ENCODE data around the gene SLC47A2.

DNA sequence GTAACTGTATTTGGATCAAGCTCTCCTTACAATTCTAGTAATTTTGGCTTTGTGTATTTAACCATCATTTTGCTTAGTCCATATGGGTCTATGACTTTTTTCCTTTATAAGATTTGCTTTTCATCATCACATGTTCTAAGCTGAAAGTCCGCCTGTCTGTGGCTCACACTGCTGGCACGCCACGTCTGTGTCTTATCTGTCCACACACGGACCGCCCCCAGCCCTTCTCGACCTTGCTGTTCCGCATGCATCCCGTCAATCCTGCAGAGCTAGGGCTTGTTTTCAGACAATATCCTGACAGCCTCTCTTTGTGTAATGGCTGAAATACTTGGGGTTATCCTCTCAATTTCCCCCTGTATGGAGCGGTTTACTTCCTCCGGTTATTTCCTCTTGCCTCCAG is 40.2 kb upstream of the SLC47A2 start:
- TF ChIP-seq, protein P1, sequence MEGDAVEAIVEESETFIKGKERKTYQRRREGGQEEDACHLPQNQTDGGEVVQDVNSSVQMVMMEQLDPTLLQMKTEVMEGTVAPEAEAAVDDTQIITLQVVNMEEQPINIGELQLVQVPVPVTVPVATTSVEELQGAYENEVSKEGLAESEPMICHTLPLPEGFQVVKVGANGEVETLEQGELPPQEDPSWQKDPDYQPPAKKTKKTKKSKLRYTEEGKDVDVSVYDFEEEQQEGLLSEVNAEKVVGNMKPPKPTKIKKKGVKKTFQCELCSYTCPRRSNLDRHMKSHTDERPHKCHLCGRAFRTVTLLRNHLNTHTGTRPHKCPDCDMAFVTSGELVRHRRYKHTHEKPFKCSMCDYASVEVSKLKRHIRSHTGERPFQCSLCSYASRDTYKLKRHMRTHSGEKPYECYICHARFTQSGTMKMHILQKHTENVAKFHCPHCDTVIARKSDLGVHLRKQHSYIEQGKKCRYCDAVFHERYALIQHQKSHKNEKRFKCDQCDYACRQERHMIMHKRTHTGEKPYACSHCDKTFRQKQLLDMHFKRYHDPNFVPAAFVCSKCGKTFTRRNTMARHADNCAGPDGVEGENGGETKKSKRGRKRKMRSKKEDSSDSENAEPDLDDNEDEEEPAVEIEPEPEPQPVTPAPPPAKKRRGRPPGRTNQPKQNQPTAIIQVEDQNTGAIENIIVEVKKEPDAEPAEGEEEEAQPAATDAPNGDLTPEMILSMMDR (IDR thresholded peaks at IDR 0.05; ENCODE audit: insufficient read depth, low read length): no peak
- TF ChIP-seq POLR2AphosphoS5 (IDR thresholded peaks at IDR 0.05; ENCODE audit: low read depth) (no peak), GABPA (IDR thresholded peaks at IDR 0.05; ENCODE audit: low read depth) (no peak), SPI1 (IDR thresholded peaks at IDR 0.05; ENCODE audit: borderline replicate concordance, low read depth) (no peak)
- TF ChIP-seq, protein P2, sequence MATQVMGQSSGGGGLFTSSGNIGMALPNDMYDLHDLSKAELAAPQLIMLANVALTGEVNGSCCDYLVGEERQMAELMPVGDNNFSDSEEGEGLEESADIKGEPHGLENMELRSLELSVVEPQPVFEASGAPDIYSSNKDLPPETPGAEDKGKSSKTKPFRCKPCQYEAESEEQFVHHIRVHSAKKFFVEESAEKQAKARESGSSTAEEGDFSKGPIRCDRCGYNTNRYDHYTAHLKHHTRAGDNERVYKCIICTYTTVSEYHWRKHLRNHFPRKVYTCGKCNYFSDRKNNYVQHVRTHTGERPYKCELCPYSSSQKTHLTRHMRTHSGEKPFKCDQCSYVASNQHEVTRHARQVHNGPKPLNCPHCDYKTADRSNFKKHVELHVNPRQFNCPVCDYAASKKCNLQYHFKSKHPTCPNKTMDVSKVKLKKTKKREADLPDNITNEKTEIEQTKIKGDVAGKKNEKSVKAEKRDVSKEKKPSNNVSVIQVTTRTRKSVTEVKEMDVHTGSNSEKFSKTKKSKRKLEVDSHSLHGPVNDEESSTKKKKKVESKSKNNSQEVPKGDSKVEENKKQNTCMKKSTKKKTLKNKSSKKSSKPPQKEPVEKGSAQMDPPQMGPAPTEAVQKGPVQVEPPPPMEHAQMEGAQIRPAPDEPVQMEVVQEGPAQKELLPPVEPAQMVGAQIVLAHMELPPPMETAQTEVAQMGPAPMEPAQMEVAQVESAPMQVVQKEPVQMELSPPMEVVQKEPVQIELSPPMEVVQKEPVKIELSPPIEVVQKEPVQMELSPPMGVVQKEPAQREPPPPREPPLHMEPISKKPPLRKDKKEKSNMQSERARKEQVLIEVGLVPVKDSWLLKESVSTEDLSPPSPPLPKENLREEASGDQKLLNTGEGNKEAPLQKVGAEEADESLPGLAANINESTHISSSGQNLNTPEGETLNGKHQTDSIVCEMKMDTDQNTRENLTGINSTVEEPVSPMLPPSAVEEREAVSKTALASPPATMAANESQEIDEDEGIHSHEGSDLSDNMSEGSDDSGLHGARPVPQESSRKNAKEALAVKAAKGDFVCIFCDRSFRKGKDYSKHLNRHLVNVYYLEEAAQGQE (IDR thresholded peaks at IDR 0.05; ENCODE audit: insufficient replicate concordance, low read depth): no peak
